B cell (primary cell): Measurements from ENCODE around the gene MPPE1. TPM values are rescaled to one million over a fixed set of nuclear protein-coding genes. Genes with fewer than 3 reads are reported as not detected.

Experiments used
- ATAC-seq: fragments of 200-7000 bp; cut with Tn5 transposase; one replicate; pipeline ENCODE4 v1.10.0; 2021; ENCODE audit warnings: low read depth, mild to moderate bottlenecking, moderate number of reproducible peaks, moderate library complexity
- CTCF ChIA-PET: fragments of 350-600 bp; sonication (Branson Sonifier 250); formaldehyde crosslinking; loops from one replicate; lab custom pipeline; 2021; ENCODE audit warnings: antibody characterized with exemption, inconsistent platforms; lab: Charles Lee
- POLR2A ChIA-PET: fragments of 350-600 bp; sonication (Branson Sonifier 250); formaldehyde crosslinking; loops from one replicate; lab custom pipeline; 2021; ENCODE audit warnings: antibody characterized with exemption; lab: Charles Lee
- DNase-seq: peaks from one replicate; pipeline ENCODE4 v3.0.0; 2013
- H2AFZ ChIP-seq: 2 replicates; pipeline ENCODE4 v1.6.1; 2012; ENCODE audit warnings: mild to moderate bottlenecking, low read depth, low read length; ENCODE audit not compliant: insufficient read depth, poor library complexity, severe bottlenecking
- H3K27ac ChIP-seq, 2 donors: 1 replicate in 1 of 2; 2 replicates in 1 of 2; pipeline ENCODE4 v1.5.1; 2012 to 2013; ENCODE audit warnings: low read length in 2 of 2, mild to moderate bottlenecking in 2 of 2, moderate library complexity in 1 of 2
- H3K27me3 ChIP-seq, 4 experiments: fragments of 200-600 bp in 1 of 4; sonication (generic) in 1 of 4; replicated peaks in 1 of 4; 1 replicate in 2 of 4; 2 replicates in 2 of 4; pipeline versions ENCODE4 v1.6.1 to v1.7.0; 2013 to 2016; ENCODE audit warnings: low read length in 3 of 4, mild to moderate bottlenecking in 2 of 4, mixed read lengths in 1 of 4, moderate library complexity in 1 of 4; ENCODE audit not compliant: insufficient read depth in 4 of 4, control insufficient read depth in 3 of 4; ENCODE audit errors: control extremely low read depth in 1 of 4
- H3K36me3 ChIP-seq, 2 experiments: replicated peaks in 1 of 2; 1 replicate in 1 of 2; 2 replicates in 1 of 2; pipeline versions ENCODE4 v1.6.1 to v1.7.1; 2013; ENCODE audit warnings: low read length in 1 of 2; ENCODE audit not compliant: insufficient read depth in 2 of 2, control insufficient read depth in 1 of 2; ENCODE audit errors: control extremely low read depth in 1 of 2, extremely low read depth in 1 of 2
- H3K4me1 ChIP-seq, 2 donors: fragments of 200-600 bp in 1 of 2; sonication (generic) in 1 of 2; 1 replicate in 1 of 2; 2 replicates in 1 of 2; pipeline versions ENCODE4 v1.5.1 to v1.6.1; 2013 to 2017; ENCODE audit warnings: low read length in 2 of 2; ENCODE audit not compliant: control insufficient read depth in 2 of 2, insufficient read depth in 2 of 2
- H3K4me2 ChIP-seq: replicated peaks from 2 replicates; pipeline ENCODE3; 2012; ENCODE audit warnings: mild to moderate bottlenecking, low read depth, low read length; ENCODE audit not compliant: poor library complexity, severe bottlenecking
- H3K4me3 ChIP-seq, 5 experiments: fragments of 200-600 bp in 1 of 5; sonication (generic) in 1 of 5; 1 replicate in 3 of 5; 2 replicates in 2 of 5; pipeline versions ENCODE4 v1.5.1 to v1.7.0; 2011 to 2016; ENCODE audit warnings: low read length in 4 of 5, mild to moderate bottlenecking in 4 of 5, low read depth in 2 of 5, control low read depth in 1 of 5, moderate library complexity in 1 of 5; ENCODE audit not compliant: insufficient read depth in 1 of 5; ENCODE audit errors: control extremely low read depth in 1 of 5, extremely low read depth in 1 of 5
- H3K79me2 ChIP-seq: fragments of 200-600 bp; sonication (generic); one replicate; pipeline ENCODE4 v1.6.0; 2016; ENCODE audit warnings: low read length; ENCODE audit not compliant: control insufficient read depth, insufficient read depth
- H3K9ac ChIP-seq: fragments of 200-600 bp; sonication (generic); 2 replicates; pipeline ENCODE4 v1.6.1; 2017; ENCODE audit warnings: mild to moderate bottlenecking, low read length, moderate library complexity
- H3K9me3 ChIP-seq, 3 donors: one replicate each; pipeline versions ENCODE4 v1.6.1 to v1.7.1; 2013; ENCODE audit warnings: low read length in 2 of 3; ENCODE audit not compliant: control insufficient read depth in 2 of 3, insufficient read depth in 1 of 3; ENCODE audit errors: control extremely low read depth in 1 of 3
- H4K20me1 ChIP-seq: 2 replicates; pipeline ENCODE4 v1.6.0; 2012; ENCODE audit warnings: mild to moderate bottlenecking, low read length; ENCODE audit not compliant: insufficient read depth, control insufficient read depth, poor library complexity, severe bottlenecking
- H3K27ac Mint-ChIP-seq: one replicate; pipeline ENCODE4 v1.8.0; 2021; ENCODE audit warnings: mixed read lengths
- H3K27me3 Mint-ChIP-seq: one replicate; pipeline ENCODE4 v1.8.0; 2021; ENCODE audit warnings: mixed read lengths
- H3K4me1 Mint-ChIP-seq: one replicate; pipeline ENCODE4 v1.8.0; 2021; ENCODE audit warnings: mixed read lengths
- H3K4me3 Mint-ChIP-seq: one replicate; pipeline ENCODE4 v1.8.0; 2021; ENCODE audit warnings: mixed read lengths
- H3K9me3 Mint-ChIP-seq: one replicate; pipeline ENCODE4 v1.8.0; 2022; ENCODE audit warnings: mixed read lengths; ENCODE audit not compliant: insufficient read depth
- EZH2 ChIP-seq: IDR thresholded peaks from 2 replicates; pipeline ENCODE4 v1.6.1; 2012; ENCODE audit warnings: borderline replicate concordance, low read depth, mild to moderate bottlenecking, moderate library complexity, low read length; ENCODE audit not compliant: insufficient read depth, poor library complexity, severe bottlenecking
- WGBS: methylation state at CpG from one replicate; pipeline ENCODE4 v1.1.5; 2013; ENCODE audit warnings: missing lambda C conversion rate; ENCODE audit not compliant: insufficient coverage; 5-methylcytosine and 5-hydroxymethylcytosine counted together
- intact Hi-C: fragments of 100-400 bp; cut with micrococcal nuclease; formaldehyde crosslinking; loops from one replicate; pipeline ENCODE4 v1.10.0; 2022
- polyA plus RNA-seq: library from polyadenylated mRNA; depleted of rRNA; stranded (reverse); fragments of >200 nt; gene quantifications from 2 replicates; pipeline ENCODE4 v1.2.3, GENCODE V29; 2012
- total RNA-seq, 2 donors: library from RNA; stranded (reverse); fragments of 120-200 nt in 1 of 2; gene quantifications; 1 replicate in 1 of 2; 2 replicates in 1 of 2; pipeline versions ENCODE4 v1.2.3 to v1.2.4, GENCODE V29; 2013 to 2022
- TF ChIP-seq, protein P1 (sequence below): fragments of 200-600 bp; IDR thresholded peaks from one replicate; pipeline ENCODE4 v1.8.0; 2022; ENCODE audit warnings: antibody characterized with exemption, mild to moderate bottlenecking

The MPPE1 gene
- total and polyA plus RNA-seq, 2 donors (not counting 1 experiment from before 2014, with no cell fraction given) = 51.1 to 57.5 TPM

DNA sequence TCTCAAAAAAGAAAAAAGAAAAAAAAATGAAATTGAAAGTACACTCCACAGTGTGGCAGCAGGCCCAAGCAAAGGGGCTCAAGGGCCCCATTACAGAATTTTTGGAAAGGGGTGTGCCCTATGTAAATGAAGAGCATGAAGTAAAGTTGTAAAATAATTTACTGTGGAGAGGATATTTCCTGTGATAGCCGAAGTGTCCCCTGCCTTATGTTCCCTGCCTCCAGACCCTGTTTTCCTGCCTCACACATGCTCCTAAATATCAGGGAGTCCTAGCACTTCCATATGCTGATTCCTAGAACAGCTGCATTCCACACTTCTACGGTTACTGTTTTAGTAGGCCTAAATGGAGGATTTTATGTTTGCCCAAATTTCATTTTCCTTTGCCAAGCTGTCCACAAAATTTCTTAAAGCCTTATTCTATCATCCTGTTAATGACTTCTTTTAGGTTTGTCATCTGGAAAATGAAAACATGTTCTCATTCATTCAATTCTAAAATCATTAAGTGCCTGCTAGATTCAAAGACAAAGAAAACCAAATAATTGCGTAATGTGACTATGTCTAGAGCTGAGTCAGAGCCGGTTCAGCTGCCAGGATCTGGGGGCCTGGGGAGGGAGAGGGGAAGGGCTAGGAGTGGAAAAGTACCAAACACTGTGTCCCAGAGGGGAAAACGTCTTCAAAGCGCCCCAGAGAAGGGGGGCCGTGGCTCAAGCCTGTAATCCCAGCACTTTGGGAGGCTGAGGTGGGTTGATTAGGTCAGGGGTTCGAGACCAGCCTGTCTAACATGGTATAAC is 47.3 kb upstream of the MPPE1 start:
- CTCF ChIA-PET = interaction anchor here (3.2 kb wide), 1 partner anchor 18 kb away, joined by 11 read pairs; no protein-coding TSS in a partner anchor
- no peak overlapping the region for H2AFZ ChIP-seq
- no peak overlapping the region for H3K4me3 ChIP-seq
- no peaks in the 10 kb centered on the region for H3K27me3 ChIP-seq
- POLR2A ChIA-PET = no interaction called here
- no peak overlapping the region for H3K4me2 ChIP-seq
- peaks cover 0 to 18% (median 6%) of the 10 kb centered on the region in 3 donors for H3K9me3 ChIP-seq
- no peaks in the 10 kb centered on the region for H4K20me1 ChIP-seq
- H3K9me3 Mint-ChIP-seq = peaks cover 10% of the 10 kb centered on the region
- no peak overlapping the region for H3K27ac Mint-ChIP-seq
- no peak for TF ChIP-seq EZH2
- TF ChIP-seq, protein P1, sequence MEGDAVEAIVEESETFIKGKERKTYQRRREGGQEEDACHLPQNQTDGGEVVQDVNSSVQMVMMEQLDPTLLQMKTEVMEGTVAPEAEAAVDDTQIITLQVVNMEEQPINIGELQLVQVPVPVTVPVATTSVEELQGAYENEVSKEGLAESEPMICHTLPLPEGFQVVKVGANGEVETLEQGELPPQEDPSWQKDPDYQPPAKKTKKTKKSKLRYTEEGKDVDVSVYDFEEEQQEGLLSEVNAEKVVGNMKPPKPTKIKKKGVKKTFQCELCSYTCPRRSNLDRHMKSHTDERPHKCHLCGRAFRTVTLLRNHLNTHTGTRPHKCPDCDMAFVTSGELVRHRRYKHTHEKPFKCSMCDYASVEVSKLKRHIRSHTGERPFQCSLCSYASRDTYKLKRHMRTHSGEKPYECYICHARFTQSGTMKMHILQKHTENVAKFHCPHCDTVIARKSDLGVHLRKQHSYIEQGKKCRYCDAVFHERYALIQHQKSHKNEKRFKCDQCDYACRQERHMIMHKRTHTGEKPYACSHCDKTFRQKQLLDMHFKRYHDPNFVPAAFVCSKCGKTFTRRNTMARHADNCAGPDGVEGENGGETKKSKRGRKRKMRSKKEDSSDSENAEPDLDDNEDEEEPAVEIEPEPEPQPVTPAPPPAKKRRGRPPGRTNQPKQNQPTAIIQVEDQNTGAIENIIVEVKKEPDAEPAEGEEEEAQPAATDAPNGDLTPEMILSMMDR = no peak
- H3K4me3 Mint-ChIP-seq = no peak overlapping the region
- no peak overlapping the region for H3K9ac ChIP-seq
- no peaks in the 10 kb centered on the region for H3K36me3 ChIP-seq
- intact Hi-C loops = no loop called here
- peaks cover 4% of the 10 kb centered on the region for H3K27me3 Mint-ChIP-seq
- H3K4me1 Mint-ChIP-seq = no peaks in the 10 kb centered on the region
- no peaks in the 10 kb centered on the region for H3K4me1 ChIP-seq
- ATAC-seq = no peak
- no peak for DNase-seq
- no peak overlapping the region for H3K27ac ChIP-seq
- 59% methylated on average over 5 of the region's 8 CpGs for WGBS
- H3K79me2 ChIP-seq = no peaks in the 10 kb centered on the region

DNA sequence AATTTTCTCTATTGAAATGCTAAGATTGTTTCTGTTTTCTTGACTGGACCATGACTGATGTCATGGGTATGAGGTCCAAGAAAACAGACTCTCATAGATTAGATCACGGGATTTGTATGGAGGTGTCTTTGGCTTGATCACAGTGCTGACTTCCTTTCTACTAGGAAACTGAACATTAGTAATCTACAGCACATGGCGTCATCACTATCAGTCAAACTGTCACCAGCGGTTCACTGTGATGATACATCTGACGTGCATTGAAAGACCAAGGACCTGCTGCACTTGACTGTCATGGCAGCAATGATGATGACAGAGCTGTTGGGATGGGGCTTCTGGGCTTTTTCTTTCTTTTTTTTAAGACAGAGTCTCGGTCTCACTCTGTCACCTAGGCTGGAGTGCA is 45.0 kb upstream of the MPPE1 start:
- Histone ChIP-seq H3K4me2 (no peak overlapping the region), H2AFZ (no peak overlapping the region), H3K4me3 (no peak overlapping the region), H4K20me1 (no peaks in the 10 kb centered on the region), H3K9ac (no peak overlapping the region), H3K27ac (no peak overlapping the region), H3K27me3 (no peaks in the 10 kb centered on the region), H3K9me3 (peaks cover 0 to 15% (median 6%) of the 10 kb centered on the region in 3 donors), H3K79me2 (no peaks in the 10 kb centered on the region), H3K36me3 (no peaks in the 10 kb centered on the region), H3K4me1 (peaks cover 0 to under 1% of the 10 kb centered on the region in 2 donors)
- H3K4me3 Mint-ChIP-seq = no peak overlapping the region
- peaks cover 4% of the 10 kb centered on the region for H3K27me3 Mint-ChIP-seq
- 100% methylated on average over 4 of the region's 5 CpGs for WGBS
- intact Hi-C loops = no loop called here
- ATAC-seq (no peak), DNase-seq (no peak)
- no peaks in the 10 kb centered on the region for H3K4me1 Mint-ChIP-seq
- TF ChIP-seq, protein P1 = no peak
- TF ChIP-seq EZH2 = no peak
- peaks cover 10% of the 10 kb centered on the region for H3K9me3 Mint-ChIP-seq
- no peak overlapping the region for H3K27ac Mint-ChIP-seq
- CTCF ChIA-PET = interaction anchor here (0.7 to 1.6 kb wide), 3 partner anchors 13 to 42 kb away, joined by 3 to 7 read pairs (median 4); no protein-coding TSS in a partner anchor
- POLR2A ChIA-PET = no interaction called here
